Parathyroid adenoma (tissue), 2 donors: ENCODE measurements around the gene TUBA4A.
A peak's percentile ranks its signal among the peaks of the same experiment; 100 is the strongest.

Experiments
- H2AFZ ChIP-seq: fragments of 300-600 bp; sonication (generic); one replicate; pipeline ENCODE4 v1.7.0; 2017; ENCODE audit warnings: antibody characterized with exemption, mild to moderate bottlenecking
- H3K27ac ChIP-seq: fragments of 300-600 bp; sonication (generic); one replicate; pipeline ENCODE4 v1.7.0; 2017
- H3K27me3 ChIP-seq: fragments of 300-600 bp; sonication (generic); one replicate; pipeline ENCODE4 v1.7.0; 2017; ENCODE audit warnings: low read length; ENCODE audit not compliant: control insufficient read depth, insufficient read depth
- H3K36me3 ChIP-seq: fragments of 300-600 bp; sonication (generic); one replicate; pipeline ENCODE4 v1.7.0; 2017; ENCODE audit warnings: low read length; ENCODE audit not compliant: control insufficient read depth, insufficient read depth
- H3K4me1 ChIP-seq: fragments of 300-600 bp; sonication (generic); one replicate; pipeline ENCODE4 v1.7.0; 2017; ENCODE audit warnings: control low read depth
- H3K4me2 ChIP-seq: fragments of 300-600 bp; sonication (generic); one replicate; pipeline ENCODE4 v1.7.0; 2017; ENCODE audit warnings: low read length
- H3K4me3 ChIP-seq: fragments of 300-600 bp; sonication (generic); one replicate; pipeline ENCODE4 v1.7.0; 2017; ENCODE audit warnings: low read depth, low read length
- H3K79me2 ChIP-seq: fragments of 300-600 bp; sonication (generic); one replicate; pipeline ENCODE4 v1.7.0; 2017; ENCODE audit warnings: control low read depth
- H3K9ac ChIP-seq: fragments of 300-600 bp; sonication (generic); one replicate; pipeline ENCODE4 v1.7.0; 2017; ENCODE audit warnings: mild to moderate bottlenecking
- H3K9me3 ChIP-seq: fragments of 300-600 bp; sonication (generic); one replicate; pipeline ENCODE4 v1.7.0; 2017; ENCODE audit warnings: low read length; ENCODE audit not compliant: control insufficient read depth
- TF ChIP-seq, protein P1 (sequence below): fragments of 300-600 bp; sonication (generic); IDR thresholded peaks from one replicate; pipeline ENCODE4 v1.7.0; 2017; ENCODE audit warnings: antibody characterized with exemption, mild to moderate bottlenecking
- donor health status: primary hyperparathyroidism.

The TUBA4A gene

DNA sequence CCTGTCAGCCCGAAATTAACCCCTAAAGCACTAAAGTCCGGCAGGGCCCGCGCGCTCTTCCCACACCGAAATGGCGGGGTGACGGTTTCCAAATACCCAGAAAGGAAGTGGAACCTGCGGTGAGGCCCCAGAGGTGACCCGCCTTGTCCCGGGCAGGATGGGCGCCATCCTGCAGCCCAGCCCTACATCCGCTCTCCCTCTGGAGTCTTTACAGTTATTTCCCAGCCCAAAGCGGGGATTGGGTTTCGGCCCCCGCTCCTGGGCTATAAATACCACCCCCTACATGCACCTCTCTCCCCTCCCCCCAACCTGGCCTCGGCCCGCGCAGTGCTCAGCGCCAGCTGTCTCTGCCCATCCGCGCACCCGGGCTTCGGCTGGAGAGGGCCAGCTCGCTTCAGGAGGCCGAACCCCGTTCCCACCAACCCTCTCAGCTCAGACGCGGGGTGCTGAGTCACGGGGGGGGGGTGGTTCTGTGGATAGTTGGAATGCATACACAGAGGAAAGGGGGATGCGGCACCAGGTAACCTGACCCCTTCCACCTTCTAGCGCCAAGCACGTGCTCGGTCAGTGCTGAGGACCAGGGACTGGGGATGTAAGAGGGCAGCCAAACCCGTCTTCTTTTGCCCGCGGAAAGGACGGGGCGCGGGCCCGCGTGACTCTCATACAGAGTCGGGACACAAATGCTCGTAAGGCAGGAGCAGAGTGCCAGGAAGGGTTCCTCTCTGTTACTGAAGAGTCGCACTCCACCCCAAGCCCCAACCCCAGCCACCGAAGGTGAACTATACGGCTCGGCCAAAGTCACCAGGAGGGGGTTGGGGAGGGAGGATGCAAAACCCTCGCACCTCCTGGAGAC, 592 bp downstream of the TUBA4A start, which contains the start of gene TUBA4B:
Gene TUBA4B, plus strand, starts transcription at position 344 of the 853 bp plus-strand sequence. Its CDS starts 165 bp downstream, at position 509.
- Histone ChIP-seq H2AFZ (peak within 1 kb of the TSS; percentile 72), H3K4me3 (peak within 1 kb of the TSS; percentile 73), H3K9me3 (no peaks in the 10 kb centered on the region), H3K27me3 (no peaks in the 10 kb centered on the region), H3K4me1 (peaks cover 30% of the 10 kb centered on the region), H3K9ac (peak within 1 kb of the TSS; percentile 8), H3K36me3 (no peaks in the 10 kb centered on the region), H3K27ac (peak within 1 kb of the TSS; percentile 75), H3K79me2 (peaks cover 2% of the 10 kb centered on the region), H3K4me2 (peak within 1 kb of the TSS; percentile 97)
- TF ChIP-seq, protein P1, sequence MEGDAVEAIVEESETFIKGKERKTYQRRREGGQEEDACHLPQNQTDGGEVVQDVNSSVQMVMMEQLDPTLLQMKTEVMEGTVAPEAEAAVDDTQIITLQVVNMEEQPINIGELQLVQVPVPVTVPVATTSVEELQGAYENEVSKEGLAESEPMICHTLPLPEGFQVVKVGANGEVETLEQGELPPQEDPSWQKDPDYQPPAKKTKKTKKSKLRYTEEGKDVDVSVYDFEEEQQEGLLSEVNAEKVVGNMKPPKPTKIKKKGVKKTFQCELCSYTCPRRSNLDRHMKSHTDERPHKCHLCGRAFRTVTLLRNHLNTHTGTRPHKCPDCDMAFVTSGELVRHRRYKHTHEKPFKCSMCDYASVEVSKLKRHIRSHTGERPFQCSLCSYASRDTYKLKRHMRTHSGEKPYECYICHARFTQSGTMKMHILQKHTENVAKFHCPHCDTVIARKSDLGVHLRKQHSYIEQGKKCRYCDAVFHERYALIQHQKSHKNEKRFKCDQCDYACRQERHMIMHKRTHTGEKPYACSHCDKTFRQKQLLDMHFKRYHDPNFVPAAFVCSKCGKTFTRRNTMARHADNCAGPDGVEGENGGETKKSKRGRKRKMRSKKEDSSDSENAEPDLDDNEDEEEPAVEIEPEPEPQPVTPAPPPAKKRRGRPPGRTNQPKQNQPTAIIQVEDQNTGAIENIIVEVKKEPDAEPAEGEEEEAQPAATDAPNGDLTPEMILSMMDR, result no peak

DNA sequence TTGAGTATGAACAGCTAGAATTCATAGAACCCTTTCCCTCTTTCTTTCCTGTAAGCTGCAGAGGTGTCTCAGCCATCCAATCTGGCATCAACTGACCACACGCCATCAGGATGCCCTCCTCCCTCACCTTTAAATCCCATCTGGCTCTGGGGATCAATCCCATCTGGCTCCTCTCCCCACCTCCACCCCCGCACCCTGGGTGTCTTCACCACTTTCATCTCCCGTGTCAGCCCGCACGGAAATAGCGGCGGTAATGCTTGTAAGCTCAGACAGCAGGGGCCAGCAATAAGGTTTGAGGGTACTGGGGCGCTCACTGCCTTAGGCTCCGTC, 1.2 kb downstream of the TUBA4A start:
- H3K4me1 ChIP-seq, result peaks cover 30% of the 10 kb centered on the region
- TF ChIP-seq, protein P1, result no peak
- no peak overlapping the region for H3K9ac ChIP-seq

DNA sequence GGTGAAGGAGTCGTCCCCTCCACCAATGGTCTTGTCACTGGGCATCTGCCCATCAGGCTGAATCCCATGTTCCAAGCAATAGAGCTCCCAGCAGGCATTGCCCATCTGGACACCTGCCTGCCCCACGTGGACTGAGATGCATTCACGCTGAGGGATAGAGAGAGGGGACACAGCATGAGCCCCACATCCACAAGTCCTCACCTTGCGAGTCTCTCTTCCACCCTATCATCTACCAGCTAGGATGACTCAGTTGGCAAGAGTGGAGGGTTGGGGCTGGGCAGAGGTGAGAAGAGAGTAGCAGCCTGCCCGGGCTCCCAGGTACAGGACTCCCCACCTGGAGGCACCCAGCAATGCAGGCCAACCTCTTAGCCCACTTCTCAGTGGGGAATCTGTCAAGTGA, 1.6 kb downstream of the TUBA4A start:
- no peaks in the 10 kb centered on the region for H3K9me3 ChIP-seq
- no peak overlapping the region for H3K4me2 ChIP-seq
- no peaks in the 10 kb centered on the region for H3K27me3 ChIP-seq
- TF ChIP-seq, protein P1, result no peak
- peak overlapping the region; percentile 75 for H3K27ac ChIP-seq
- no peak overlapping the region for H3K4me3 ChIP-seq
- H3K36me3 ChIP-seq, result no peaks in the 10 kb centered on the region
- no peak overlapping the region for H3K9ac ChIP-seq
- no peak overlapping the region for H2AFZ ChIP-seq
- peaks cover 30% of the 10 kb centered on the region for H3K4me1 ChIP-seq
- H3K79me2 ChIP-seq, result peaks cover 2% of the 10 kb centered on the region

More for the DNA sequence above, 1.2 kb downstream of the TUBA4A start:
- Histone ChIP-seq H2AFZ (peak overlapping the region; percentile 72), H3K9me3 (no peaks in the 10 kb centered on the region), H3K4me2 (peak overlapping the region; percentile 97), H3K4me3 (peak overlapping the region; percentile 73), H3K27me3 (no peaks in the 10 kb centered on the region), H3K27ac (peak overlapping the region; percentile 75), H3K36me3 (no peaks in the 10 kb centered on the region), H3K79me2 (peaks cover 2% of the 10 kb centered on the region)

DNA sequence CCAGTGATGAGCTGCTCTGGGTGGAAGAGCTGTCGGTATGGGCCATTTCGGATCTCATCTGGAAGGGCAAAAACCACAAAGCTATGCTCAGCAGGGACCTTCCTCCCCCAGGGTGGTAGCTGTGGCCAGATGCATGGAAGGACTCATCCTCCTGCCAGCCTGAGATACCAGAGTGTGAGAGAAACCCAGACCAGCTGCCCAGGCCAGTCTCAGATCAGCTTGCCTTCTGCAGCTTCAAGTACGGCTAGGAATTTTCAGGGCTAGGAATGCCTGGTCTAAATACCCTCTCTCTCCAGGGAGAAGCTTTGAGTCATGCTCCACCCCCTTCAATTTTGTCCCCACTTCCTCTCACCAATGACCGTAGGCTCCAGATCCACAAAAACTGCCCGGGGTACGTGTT, 2.1 kb downstream of the TUBA4A start:
- H3K27me3 ChIP-seq, result no peaks in the 10 kb centered on the region
- no peaks in the 10 kb centered on the region for H3K36me3 ChIP-seq
- TF ChIP-seq, protein P1, result no peak
- H3K4me1 ChIP-seq, result peaks cover 30% of the 10 kb centered on the region
- H3K9ac ChIP-seq, result no peak overlapping the region
- H3K9me3 ChIP-seq, result no peaks in the 10 kb centered on the region
- H2AFZ ChIP-seq, result no peak overlapping the region
- no peak overlapping the region for H3K27ac ChIP-seq
- H3K79me2 ChIP-seq, result peaks cover 2% of the 10 kb centered on the region
- H3K4me2 ChIP-seq, result no peak overlapping the region
- no peak overlapping the region for H3K4me3 ChIP-seq
